ENCODE measurements around the gene D2HGDH. TPM values are rescaled to one million over a fixed set of nuclear protein-coding genes. Genes with fewer than 3 reads are reported as not detected.
A peak's percentile ranks its signal among the peaks of the same experiment; 100 is the strongest.

Gene D2HGDH
- total and polyA plus RNA-seq, 9 of the 15 experiments (the other 6 are each of a cell fraction or from before 2014, with no cell fraction given), result 0.39 to 30.8 (median 10.3) TPM

- 90% methylated on average over 11 of the region's 32 CpGs for WGBS (ENCODE audit: insufficient coverage, low coverage, missing lambda C conversion rate)
- Histone ChIP-seq H3K79me2 (ENCODE audit: control insufficient read depth, insufficient read depth, low read length) (peaks cover 3% of the 10 kb centered on the region; the same call in 1 of the 3 replicates), H4K20me1 (replicated peaks; ENCODE audit: control insufficient read depth, insufficient read depth, low read length) (no peaks in the 10 kb centered on the region), H3K27ac (ENCODE audit: extremely low read depth, low read depth, low read length) (peak overlapping the region; percentile 75), H3K4me2 (ENCODE audit: insufficient read depth, low read length) (peak overlapping the region; percentile 34), H3K9ac (ENCODE audit: insufficient read depth in 1 of 2, low read depth in 2 of 2, low read length in 2 of 2) (peak overlapping the region; percentile 12 to 76; a peak in 3 of 4 replicates), H3K4me1 (replicated peaks in 1 of 2; ENCODE audit: control insufficient read depth in 2 of 2, insufficient read depth in 2 of 2, low read length in 2 of 2) (peaks cover 16 to 68% of the 10 kb centered on the region in 2 experiments), H3K36me3 (ENCODE audit: control insufficient read depth, insufficient read depth, low read length) (no peaks in the 10 kb centered on the region), H3K9me1 (ENCODE audit: control insufficient read depth, insufficient read depth, low read length) (no peaks in the 10 kb centered on the region), H3K27me3 (ENCODE audit: control insufficient read depth in 2 of 2, insufficient read depth in 2 of 2, low read length in 2 of 2) (no peaks in the 10 kb centered on the region), H3K9me3 (replicated peaks; ENCODE audit: control insufficient read depth, insufficient read depth, low read depth, low read length) (no peaks in the 10 kb centered on the region; the same call in 1 of the 2 replicates), H2AFZ (ENCODE audit: low read depth, low read length) (peak overlapping the region; percentile 67; the same call in 1 of the 2 replicates), H3K4me3 (no peak overlapping the region)
- peak in 3 of 4 experiments; percentile 36 to 56 (median 39) for DNase-seq (ENCODE audit: extremely low read depth in 1 of 4, low spot score in 3 of 4)
- ChIA-PET CTCF (ENCODE audit: low intra/inter-chr PET ratio) (no interaction called here), POLR2A (no interaction called here)
- ATAC-seq, result no peak; the same call in 1 of the 3 replicates
- in situ Hi-C loops (cut with MboI), result no loop called here
- intact Hi-C loops (cut with micrococcal nuclease), result no loop called here
- no TSS peak for BruUV-seq (replicated peaks)
- peak; percentile 63 for FAIRE-seq
- TF ChIP-seq KDM5B (IDR thresholded peaks at IDR 0.05; ENCODE audit: insufficient replicate concordance, low read depth, low read length) (no peak), SRSF7 (optimal IDR thresholded peaks at IDR 0.05; ENCODE audit: low read depth, low read length) (no peak), ZBTB7A (IDR thresholded peaks at IDR 0.05; ENCODE audit: borderline replicate concordance, control insufficient read depth, low read depth, low read length) (peak; percentile 1; the same call in 1 of the 2 replicates), PCBP1 (IDR thresholded peaks at IDR 0.05; ENCODE audit: low read depth, low read length, poor library complexity, severe bottlenecking) (no peak), ZFX (CRISPR knock-in tag; IDR thresholded peaks at IDR 0.05) (0 out of 2 replicates have a peak, but pooled peaks have one; percentile 10), ZNF224 (CRISPR knock-in tag; IDR thresholded peaks at IDR 0.05) (no peak), EGR1 (conservative IDR thresholded peaks at IDR 0.05) (0 out of 2 replicates have a peak, but pooled peaks have one; percentile 2), PPARD (CRISPR knock-in tag; IDR thresholded peaks at IDR 0.05) (no peak), GMEB1 (CRISPR knock-in tag; IDR thresholded peaks at IDR 0.05) (no peak), THRA (IDR thresholded peaks at IDR 0.05) (no peak), SMAD4 (CRISPR knock-in tag; conservative IDR thresholded peaks at IDR 0.05) (no peak), MAZ (CRISPR knock-in tag; conservative IDR thresholded peaks at IDR 0.05 in 1 of 2, IDR thresholded peaks at IDR 0.05 in 1 of 2) (0 out of 4 replicates have a peak, but pooled peaks of 1 of the 2 experiments have one; percentile 3), RNF2 (IDR thresholded peaks at IDR 0.05) (no peak), KDM1A (IDR thresholded peaks at IDR 0.05) (no peak), RBFOX2 (IDR thresholded peaks at IDR 0.05; ENCODE audit: low read depth, low read length) (peak; percentile 29), MTF1 (CRISPR knock-in tag; IDR thresholded peaks at IDR 0.05; ENCODE audit: borderline replicate concordance) (no peak), NELFE (IDR thresholded peaks at IDR 0.05; ENCODE audit: insufficient read depth, insufficient read length) (no peak), ZNF263 (CRISPR knock-in tag; IDR thresholded peaks at IDR 0.05; ENCODE audit: borderline replicate concordance) (peak; percentile 24), CCAR2 (IDR thresholded peaks at IDR 0.05; ENCODE audit: low read depth, low read length) (no peak)
These were observed 68.2 kb downstream of the D2HGDH start for GRCh38 chr2:241802421-241803318.
